Vagina (tissue), 2 donors: ENCODE results near the gene ZNF79.

Source experiments
- POLR2A ChIP-seq, 2 donors: fragments of 450-650 bp; IDR thresholded peaks; one replicate each; pipeline ENCODE4 v1.6.1; 2017; ENCODE audit warnings: antibody characterized with exemption in 2 of 2, mild to moderate bottlenecking in 2 of 2, moderate library complexity in 2 of 2
- POLR2AphosphoS5 ChIP-seq, 2 donors: sonication (generic); formaldehyde crosslinking; IDR thresholded peaks; one replicate each; pipeline ENCODE4 v1.9.0; 2017; ENCODE audit warnings: antibody characterized with exemption in 2 of 2, mild to moderate bottlenecking in 2 of 2, low read depth in 1 of 2; ENCODE audit not compliant: insufficient read depth in 1 of 2
- TF ChIP-seq, protein P1 (sequence below), 3 experiments: fragments of 450-650 bp in 2 of 3; fragments of 200-600 bp in 1 of 3; sonication (generic) in 1 of 3; IDR thresholded peaks; one replicate each; pipeline ENCODE4 v1.5.1; 2017 to 2019; ENCODE audit warnings: antibody characterized with exemption in 3 of 3, mild to moderate bottlenecking in 2 of 3, moderate library complexity in 2 of 3

DNA sequence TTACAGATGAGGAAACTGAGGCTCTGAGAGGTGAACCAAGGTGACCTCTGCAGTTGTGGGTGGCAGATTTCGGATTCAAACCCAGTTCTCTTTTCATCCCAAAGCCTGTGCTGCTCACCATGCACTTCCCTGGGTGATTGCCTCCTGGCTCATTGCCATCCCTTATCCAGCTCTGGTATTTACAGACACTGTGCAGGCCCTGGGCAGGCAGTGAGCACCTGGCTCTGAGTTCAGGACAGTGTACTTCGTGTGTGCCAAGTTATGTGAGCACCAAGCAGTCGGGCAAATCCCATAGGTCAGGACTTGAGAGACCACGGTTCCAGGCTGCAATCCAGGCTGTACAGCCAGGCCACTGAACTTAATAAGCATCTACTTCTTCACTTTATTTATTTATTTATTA, 28.5 kb downstream of the ZNF79 start:
- TF ChIP-seq, protein P1, sequence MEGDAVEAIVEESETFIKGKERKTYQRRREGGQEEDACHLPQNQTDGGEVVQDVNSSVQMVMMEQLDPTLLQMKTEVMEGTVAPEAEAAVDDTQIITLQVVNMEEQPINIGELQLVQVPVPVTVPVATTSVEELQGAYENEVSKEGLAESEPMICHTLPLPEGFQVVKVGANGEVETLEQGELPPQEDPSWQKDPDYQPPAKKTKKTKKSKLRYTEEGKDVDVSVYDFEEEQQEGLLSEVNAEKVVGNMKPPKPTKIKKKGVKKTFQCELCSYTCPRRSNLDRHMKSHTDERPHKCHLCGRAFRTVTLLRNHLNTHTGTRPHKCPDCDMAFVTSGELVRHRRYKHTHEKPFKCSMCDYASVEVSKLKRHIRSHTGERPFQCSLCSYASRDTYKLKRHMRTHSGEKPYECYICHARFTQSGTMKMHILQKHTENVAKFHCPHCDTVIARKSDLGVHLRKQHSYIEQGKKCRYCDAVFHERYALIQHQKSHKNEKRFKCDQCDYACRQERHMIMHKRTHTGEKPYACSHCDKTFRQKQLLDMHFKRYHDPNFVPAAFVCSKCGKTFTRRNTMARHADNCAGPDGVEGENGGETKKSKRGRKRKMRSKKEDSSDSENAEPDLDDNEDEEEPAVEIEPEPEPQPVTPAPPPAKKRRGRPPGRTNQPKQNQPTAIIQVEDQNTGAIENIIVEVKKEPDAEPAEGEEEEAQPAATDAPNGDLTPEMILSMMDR (IDR thresholded peaks at IDR 0.05) = no peak
- TF ChIP-seq POLR2AphosphoS5 (IDR thresholded peaks at IDR 0.05; ENCODE audit: insufficient read depth in 1 of 2, low read depth in 1 of 2) (no peak), POLR2A (IDR thresholded peaks at IDR 0.05) (no peak)
